ENCODE measurements around the gene RAP1A.

DNA sequence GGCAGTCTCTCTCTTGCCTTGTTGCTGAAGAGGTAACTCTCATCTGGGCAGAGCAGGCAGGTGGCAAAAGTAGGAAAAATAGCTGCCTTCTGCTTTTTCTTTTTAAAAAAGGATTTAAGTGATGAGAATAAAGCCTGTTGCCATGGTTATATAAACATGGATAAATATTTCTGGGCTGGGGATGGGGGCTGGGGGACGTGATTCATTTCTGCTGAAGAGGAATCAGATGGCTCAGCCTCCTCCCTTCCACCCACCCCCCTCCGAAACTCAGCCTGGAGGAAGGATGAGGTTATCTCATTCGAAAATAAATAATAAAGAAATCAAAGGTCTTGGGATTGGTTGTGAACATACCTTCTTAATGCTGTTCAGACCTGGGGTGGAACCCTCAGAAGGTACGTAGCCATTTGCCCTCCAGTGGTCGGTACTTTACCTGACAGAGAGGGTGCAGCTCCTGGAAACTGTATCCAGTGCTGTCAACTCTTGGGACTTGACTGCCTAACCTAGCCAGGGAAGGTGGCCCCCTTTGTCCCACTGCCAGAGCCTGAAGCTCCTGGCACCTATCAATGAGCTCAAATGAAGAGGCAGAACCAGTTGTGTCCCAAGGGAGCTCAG is 123.5 kb downstream of the RAP1A start:
- TF ChIP-seq CTCF (IDR thresholded peaks at IDR 0.05 in 8 of 11, conservative IDR thresholded peaks at IDR 0.05 in 3 of 11) = no peak
- no peak for TF ChIP-seq POLR2AphosphoS5 (IDR thresholded peaks at IDR 0.05)
- TF ChIP-seq POLR2A (IDR thresholded peaks at IDR 0.05) = no peak

Measured in spleen (tissue), 7 donors.